WERI-Rb-1 (cell line): ENCODE data around the gene SLC28A3.

Experiments used
- DNase-seq: peaks from one replicate; pipeline ENCODE4 v3.0.0-alpha.2; 2020
- H3K27ac ChIP-seq: fragments of 250-450 bp; sonication (Bioruptor Pico); 2 replicates; pipeline ENCODE4 v1.5.1; 2020; ENCODE audit warnings: mild to moderate bottlenecking, moderate library complexity
- H3K27me3 ChIP-seq: fragments of 250-450 bp; sonication (Bioruptor Pico); 2 replicates; pipeline ENCODE4 v1.5.1; 2021; ENCODE audit warnings: mild to moderate bottlenecking, low read depth, moderate library complexity; ENCODE audit not compliant: insufficient read depth, severe bottlenecking
- H3K36me3 ChIP-seq: fragments of 250-450 bp; sonication (Bioruptor Pico); 2 replicates; pipeline ENCODE4 v1.5.1; 2020; ENCODE audit warnings: mild to moderate bottlenecking, moderate library complexity
- H3K4me3 ChIP-seq: 2 replicates; pipeline ENCODE4 v1.5.1; 2011; ENCODE audit warnings: low read depth, mild to moderate bottlenecking, control low read depth, low read length
- H3K9me3 ChIP-seq: fragments of 250-450 bp; sonication (Bioruptor Pico); 2 replicates; pipeline ENCODE4 v1.5.1; 2021; ENCODE audit warnings: mild to moderate bottlenecking, moderate library complexity; ENCODE audit not compliant: severe bottlenecking
- TF ChIP-seq, protein P1 (sequence below): IDR thresholded peaks from 2 replicates; pipeline ENCODE4 v1.5.1; 2011; ENCODE audit warnings: low read depth, mild to moderate bottlenecking, control low read depth, inconsistent platforms, low read length

Gene SLC28A3

DNA sequence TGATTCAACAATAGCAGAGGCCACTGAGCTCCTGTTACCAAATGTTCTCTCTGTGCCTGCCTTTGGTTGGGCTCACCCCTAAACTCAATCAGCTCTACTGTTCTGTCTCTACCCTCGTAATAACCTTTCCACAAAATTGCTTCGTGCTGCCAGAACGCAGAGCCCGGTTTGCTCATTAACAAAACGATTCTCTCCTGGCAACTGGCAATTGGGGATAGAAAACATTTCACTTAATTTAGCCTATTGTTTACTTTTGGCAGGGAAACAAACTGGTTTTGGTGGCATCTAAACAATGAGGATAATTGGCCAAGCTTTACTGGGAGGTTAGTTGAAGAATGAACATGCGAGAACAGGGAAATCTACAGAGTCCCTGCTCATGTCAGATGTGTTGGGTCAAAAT is 56.6 kb downstream of the SLC28A3 start:
- Histone ChIP-seq H3K27me3 (no peaks in the 10 kb centered on the region), H3K9me3 (no peaks in the 10 kb centered on the region), H3K4me3 (no peak overlapping the region), H3K36me3 (no peaks in the 10 kb centered on the region), H3K27ac (no peak overlapping the region)
- TF ChIP-seq, protein P1, sequence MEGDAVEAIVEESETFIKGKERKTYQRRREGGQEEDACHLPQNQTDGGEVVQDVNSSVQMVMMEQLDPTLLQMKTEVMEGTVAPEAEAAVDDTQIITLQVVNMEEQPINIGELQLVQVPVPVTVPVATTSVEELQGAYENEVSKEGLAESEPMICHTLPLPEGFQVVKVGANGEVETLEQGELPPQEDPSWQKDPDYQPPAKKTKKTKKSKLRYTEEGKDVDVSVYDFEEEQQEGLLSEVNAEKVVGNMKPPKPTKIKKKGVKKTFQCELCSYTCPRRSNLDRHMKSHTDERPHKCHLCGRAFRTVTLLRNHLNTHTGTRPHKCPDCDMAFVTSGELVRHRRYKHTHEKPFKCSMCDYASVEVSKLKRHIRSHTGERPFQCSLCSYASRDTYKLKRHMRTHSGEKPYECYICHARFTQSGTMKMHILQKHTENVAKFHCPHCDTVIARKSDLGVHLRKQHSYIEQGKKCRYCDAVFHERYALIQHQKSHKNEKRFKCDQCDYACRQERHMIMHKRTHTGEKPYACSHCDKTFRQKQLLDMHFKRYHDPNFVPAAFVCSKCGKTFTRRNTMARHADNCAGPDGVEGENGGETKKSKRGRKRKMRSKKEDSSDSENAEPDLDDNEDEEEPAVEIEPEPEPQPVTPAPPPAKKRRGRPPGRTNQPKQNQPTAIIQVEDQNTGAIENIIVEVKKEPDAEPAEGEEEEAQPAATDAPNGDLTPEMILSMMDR: no peak
- DNase-seq: no peak

DNA sequence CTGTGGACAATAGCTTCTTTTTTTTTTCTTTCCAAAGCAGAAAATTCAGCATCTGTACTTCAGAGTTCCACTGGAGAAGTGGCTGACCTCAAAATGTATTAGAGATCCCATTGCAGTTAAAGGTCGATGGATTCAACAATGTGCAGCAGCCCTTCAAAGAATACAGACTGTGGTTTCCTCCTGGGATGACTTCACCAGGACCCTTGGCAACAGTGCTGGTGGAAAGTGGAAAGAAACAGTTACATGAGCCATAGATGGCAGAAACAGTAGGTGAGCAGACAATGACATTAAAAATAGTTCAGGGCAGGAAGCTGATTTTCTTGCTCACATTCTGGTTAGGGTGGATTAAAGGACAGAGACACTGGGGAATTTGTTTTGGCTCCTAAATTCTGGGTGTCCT is 62.4 kb downstream of the SLC28A3 start:
- H3K27ac ChIP-seq: no peak overlapping the region
- H3K27me3 ChIP-seq: no peaks in the 10 kb centered on the region
- no peaks in the 10 kb centered on the region for H3K9me3 ChIP-seq
- no peak for DNase-seq
- TF ChIP-seq, protein P1: no peak
- no peaks in the 10 kb centered on the region for H3K36me3 ChIP-seq
- H3K4me3 ChIP-seq: no peak overlapping the region

DNA sequence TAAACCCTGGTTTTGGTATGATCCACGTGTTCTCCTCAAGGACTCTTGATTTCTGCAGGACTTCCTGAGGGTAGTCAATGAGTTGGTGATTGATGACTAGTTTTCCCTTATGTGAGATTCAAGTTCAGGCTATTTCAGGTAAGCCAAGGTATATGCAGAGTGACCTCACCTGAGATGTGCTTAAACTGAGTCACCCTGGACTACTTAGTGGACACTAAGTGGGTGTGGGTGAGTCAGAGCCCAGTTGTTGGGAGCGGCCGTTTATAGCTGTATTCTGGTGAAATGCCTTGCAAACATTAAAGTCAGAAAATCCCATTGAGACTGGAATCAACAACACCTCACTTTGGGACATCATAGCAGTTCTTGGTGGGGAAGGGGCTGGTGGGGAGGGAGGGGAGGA is 62.9 kb downstream of the SLC28A3 start:
- Histone ChIP-seq H3K36me3 (no peaks in the 10 kb centered on the region), H3K9me3 (no peaks in the 10 kb centered on the region), H3K4me3 (no peak overlapping the region), H3K27ac (no peak overlapping the region), H3K27me3 (no peaks in the 10 kb centered on the region)
- DNase-seq: no peak
- TF ChIP-seq, protein P1: no peak

DNA sequence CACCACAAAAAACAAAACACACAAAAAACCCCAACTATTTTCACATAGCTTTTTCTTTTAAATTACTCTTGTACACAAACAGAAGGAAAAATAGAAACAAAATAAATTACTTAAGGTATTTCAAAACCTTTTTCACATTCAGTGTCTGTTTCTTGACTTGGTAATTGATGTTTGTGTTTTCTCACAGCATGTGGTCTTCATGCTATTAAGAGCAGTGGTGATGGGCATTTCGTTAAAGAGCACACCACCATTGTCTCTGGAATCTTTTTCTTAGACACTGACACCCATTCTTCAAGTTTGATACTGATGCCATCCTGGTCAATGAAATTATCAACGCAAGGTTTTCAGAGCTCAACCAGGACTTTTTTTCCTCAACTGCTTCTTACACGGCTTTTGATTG is 63.8 kb downstream of the SLC28A3 start:
- TF ChIP-seq, protein P1: no peak
- no peak overlapping the region for H3K27ac ChIP-seq
- no peak for DNase-seq
- no peak overlapping the region for H3K4me3 ChIP-seq
- H3K27me3 ChIP-seq: no peaks in the 10 kb centered on the region
- H3K9me3 ChIP-seq: no peaks in the 10 kb centered on the region
- H3K36me3 ChIP-seq: no peaks in the 10 kb centered on the region

DNA sequence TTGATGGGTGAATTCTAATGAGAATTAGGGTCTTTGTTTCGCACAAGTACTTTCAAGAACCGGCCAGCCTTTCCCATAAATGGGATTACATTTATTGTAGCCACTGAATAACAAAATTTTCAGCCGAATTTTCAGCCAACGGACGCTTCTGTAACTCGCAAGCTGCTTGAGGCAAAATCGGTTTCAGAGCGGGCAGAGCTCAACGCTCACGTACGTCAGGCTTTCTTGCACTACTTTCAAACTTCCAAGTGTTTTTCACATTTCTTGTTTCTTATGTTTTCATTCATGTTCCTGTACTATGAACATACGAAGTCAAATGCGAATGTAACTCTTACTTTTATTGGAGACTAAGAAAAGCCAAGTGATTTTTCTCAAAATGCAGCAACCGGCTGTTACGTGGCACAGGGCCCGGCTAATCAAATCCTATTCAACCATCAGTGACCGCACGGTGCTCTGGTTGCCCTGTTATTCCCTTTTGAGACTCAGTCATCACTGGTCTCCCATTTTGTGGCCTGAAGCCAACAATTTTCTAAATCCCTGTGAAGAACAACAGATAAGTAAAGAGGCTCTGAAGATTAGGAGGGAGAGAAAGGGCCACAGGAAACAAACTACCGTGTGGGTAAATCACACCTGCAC is 68.5 kb downstream of the SLC28A3 start:
- H3K27me3 ChIP-seq: no peaks in the 10 kb centered on the region
- TF ChIP-seq, protein P1: no peak
- no peaks in the 10 kb centered on the region for H3K36me3 ChIP-seq
- no peaks in the 10 kb centered on the region for H3K9me3 ChIP-seq
- H3K27ac ChIP-seq: no peak overlapping the region
- H3K4me3 ChIP-seq: no peak overlapping the region
- no peak for DNase-seq

DNA sequence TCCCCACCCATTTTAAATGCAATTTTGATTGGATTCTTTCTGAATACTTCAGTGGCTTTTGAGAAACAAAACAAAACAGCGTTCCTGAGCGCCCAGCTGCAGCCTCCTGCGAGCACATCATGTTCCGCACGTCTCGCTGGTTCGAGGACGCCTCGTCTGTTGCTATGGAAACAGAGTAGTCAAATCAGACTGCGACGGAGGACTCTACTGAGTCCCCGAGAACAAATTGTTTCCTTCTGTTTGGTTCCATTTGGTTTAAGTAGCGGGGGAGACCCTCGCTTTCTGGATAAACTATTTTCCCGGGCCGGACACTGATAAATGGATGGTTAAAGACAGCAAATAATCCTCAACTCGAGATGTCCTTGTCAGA is 69.0 kb downstream of the SLC28A3 start:
- no peak overlapping the region for H3K4me3 ChIP-seq
- no peaks in the 10 kb centered on the region for H3K27me3 ChIP-seq
- no peaks in the 10 kb centered on the region for H3K36me3 ChIP-seq
- TF ChIP-seq, protein P1: no peak
- no peaks in the 10 kb centered on the region for H3K9me3 ChIP-seq
- no peak for DNase-seq
- H3K27ac ChIP-seq: no peak overlapping the region
